Cardiac muscle cell (in vitro differentiated cells and primary cell): ENCODE results near the gene KIF26B. TPM values are rescaled to one million over a fixed set of nuclear protein-coding genes. Genes with fewer than 3 reads are reported as not detected.

Experiments
- DNase-seq, 2 donors: peaks; one replicate each; pipeline versions ENCODE4 v3.0.0 to v3.0.0-alpha.2; 2010 to 2017; ENCODE audit warnings: low read depth in 1 of 2, low spot score in 1 of 2
- H3K27ac ChIP-seq: fragments of 200-600 bp; sonication (generic); 2 replicates; pipeline ENCODE4 v1.5.1; 2016
- H3K27me3 ChIP-seq: fragments of 200-600 bp; sonication (generic); 2 replicates; pipeline ENCODE4 v1.6.0; 2016; ENCODE audit warnings: control low read depth
- H3K36me3 ChIP-seq: fragments of 200-600 bp; sonication (generic); 2 replicates; pipeline ENCODE4 v1.5.1; 2016; ENCODE audit warnings: control low read depth
- H3K4me1 ChIP-seq: fragments of 200-600 bp; sonication (generic); 2 replicates; pipeline ENCODE4 v1.8.1; 2017; ENCODE audit warnings: low read depth, mild to moderate bottlenecking, mixed run types
- H3K4me3 ChIP-seq: fragments of 200-600 bp; sonication (generic); 2 replicates; pipeline ENCODE4 v1.5.1; 2016; ENCODE audit warnings: mild to moderate bottlenecking
- H3K9me3 ChIP-seq: fragments of 200-600 bp; sonication (generic); 2 replicates; pipeline ENCODE4 v1.5.1; 2017; ENCODE audit warnings: low read depth, mild to moderate bottlenecking, control low read depth
- CTCF ChIP-seq: IDR thresholded peaks from 2 replicates; pipeline ENCODE4 v1.5.1; 2012; ENCODE audit warnings: low read depth, mild to moderate bottlenecking, low read length
- polyA plus RNA-seq: library from polyadenylated mRNA; unstranded; fragments of >200 nt; fragmentation: Nextera tagmentation; extraction: Ambion mirVana; gene quantifications from 2 replicates; pipeline ENCODE4 v1.2.1, GENCODE V29; 2016
- total RNA-seq: library from RNA; depleted of rRNA; stranded (reverse); fragments of >200 nt; gene quantifications from 2 replicates; pipeline ENCODE4 v1.2.3, GENCODE V29; 2016

The KIF26B gene
- total and polyA plus RNA-seq, 2 experiments from 2014 or later: 58.9 to 177 TPM

DNA sequence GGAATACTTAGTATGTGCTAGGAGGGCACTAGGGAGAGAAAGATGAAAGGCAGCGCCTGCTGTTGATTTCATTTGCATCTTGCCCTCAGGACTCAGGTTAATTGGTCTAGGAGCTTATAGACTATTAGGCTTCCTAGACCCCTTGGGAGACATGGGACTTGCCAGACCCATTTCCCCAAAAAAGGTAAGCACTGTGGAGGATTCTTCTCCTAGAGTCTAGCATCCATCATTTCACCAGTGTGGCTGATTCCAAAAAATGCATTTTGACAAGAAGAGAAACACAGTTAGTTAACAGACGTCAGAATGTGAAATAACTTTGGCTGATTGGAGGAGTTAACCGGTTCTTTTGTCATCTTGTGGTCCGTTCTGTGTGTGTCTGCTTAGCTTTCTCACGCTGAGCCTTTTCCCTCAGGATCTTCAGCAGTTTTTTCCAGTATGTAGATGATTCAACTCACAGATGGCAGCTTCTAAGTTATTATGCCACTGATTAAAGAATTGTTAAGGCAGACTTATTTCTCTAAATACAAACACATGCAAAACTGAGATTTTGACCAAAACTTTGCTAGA is 108.8 kb downstream of the KIF26B start:
- DNase-seq: peak in 1 of 2 donors; percentile 61
- Histone ChIP-seq H3K36me3 (no peaks in the 10 kb centered on the region), H3K9me3 (no peaks in the 10 kb centered on the region), H3K4me3 (no peak overlapping the region), H3K27ac (peak overlapping the region; percentile 81), H3K27me3 (no peaks in the 10 kb centered on the region), H3K4me1 (peaks cover 32% of the 10 kb centered on the region)
- TF ChIP-seq CTCF: no peak

GRCh38 chr1:245264226-245264625 is 109.4 kb downstream of the KIF26B start:
- peaks cover 32% of the 10 kb centered on the region for H3K4me1 ChIP-seq
- H3K27me3 ChIP-seq: no peaks in the 10 kb centered on the region
- H3K4me3 ChIP-seq: no peak overlapping the region
- H3K36me3 ChIP-seq: no peaks in the 10 kb centered on the region
- no peak for TF ChIP-seq CTCF
- H3K9me3 ChIP-seq: no peaks in the 10 kb centered on the region
- peak overlapping the region; percentile 81 for H3K27ac ChIP-seq
- no peak for DNase-seq

- TF ChIP-seq CTCF: no peak
- Histone ChIP-seq H3K4me1 (peaks cover 22% of the 10 kb centered on the region), H3K27ac (no peak overlapping the region), H3K4me3 (no peak overlapping the region), H3K36me3 (no peaks in the 10 kb centered on the region), H3K27me3 (no peaks in the 10 kb centered on the region), H3K9me3 (no peaks in the 10 kb centered on the region)
- DNase-seq: no peak
Measured at GRCh38 chr1:245266105-245266504, 111.3 kb downstream of the KIF26B start.

GRCh38 chr1:245270063-245270462 is 115.3 kb downstream of the KIF26B start:
- TF ChIP-seq CTCF: no peak
- Histone ChIP-seq H3K27me3 (no peaks in the 10 kb centered on the region), H3K4me1 (peaks cover 16% of the 10 kb centered on the region), H3K27ac (no peak overlapping the region), H3K4me3 (no peak overlapping the region), H3K36me3 (no peaks in the 10 kb centered on the region), H3K9me3 (no peaks in the 10 kb centered on the region)
- no peak for DNase-seq

DNA sequence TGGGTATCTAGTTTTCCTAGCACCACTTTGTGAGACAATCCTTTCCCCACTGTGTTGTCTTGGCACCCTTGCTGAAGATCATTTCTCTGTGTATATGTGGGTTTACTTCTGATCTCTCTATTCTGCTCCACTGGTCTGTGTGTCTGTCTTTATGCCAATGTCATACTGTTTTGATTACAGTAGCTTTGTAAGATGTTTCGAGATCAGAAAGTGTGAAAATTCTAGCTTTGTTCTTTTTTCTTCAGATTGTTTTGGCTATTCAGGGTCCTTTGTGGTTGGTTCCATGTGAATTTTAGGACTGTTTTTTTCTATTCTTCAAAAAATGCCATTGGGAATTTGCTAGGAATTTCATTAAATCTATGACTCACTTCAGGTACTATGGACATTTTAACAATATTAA is 116.2 kb downstream of the KIF26B start:
- Histone ChIP-seq H3K36me3 (no peaks in the 10 kb centered on the region), H3K4me1 (peaks cover 25% of the 10 kb centered on the region), H3K27me3 (no peaks in the 10 kb centered on the region), H3K4me3 (no peak overlapping the region), H3K27ac (no peak overlapping the region), H3K9me3 (no peaks in the 10 kb centered on the region)
- no peak for DNase-seq
- no peak for TF ChIP-seq CTCF

GRCh38 chr1:245272676-245273075 is 117.9 kb downstream of the KIF26B start:
- H3K9me3 ChIP-seq: no peaks in the 10 kb centered on the region
- H3K4me1 ChIP-seq: peaks cover 30% of the 10 kb centered on the region
- H3K4me3 ChIP-seq: no peak overlapping the region
- TF ChIP-seq CTCF: no peak
- H3K36me3 ChIP-seq: no peaks in the 10 kb centered on the region
- no peak for DNase-seq
- no peaks in the 10 kb centered on the region for H3K27me3 ChIP-seq
- peak overlapping the region; percentile 36 for H3K27ac ChIP-seq
